Renal pelvis (tissue), 4 donors: ENCODE measurements around the gene ISG20. TPM values are rescaled to one million over a fixed set of nuclear protein-coding genes. Genes with fewer than 3 reads are reported as not detected.
A peak's percentile ranks its signal among the peaks of the same experiment; 100 is the strongest.
"Not testable (repeated sequence)": the region's sequence is repeated elsewhere in the genome, so short reads cannot be mapped to it uniquely, and the experiment has no call there.

Source experiments
- DNase-seq: peaks from one replicate; pipeline ENCODE4 v3.0.0-alpha.2; 2013
- polyA plus RNA-seq, 3 donors: library from polyadenylated mRNA; unstranded; fragments of 120-200 nt; gene quantifications; one replicate each; pipeline ENCODE4 v1.2.1, GENCODE V29; 2013; ENCODE audit not compliant: insufficient read length in 3 of 3

ISG20 gene
- polyA plus RNA-seq, 3 donors, result 0.90 to 1.6 (median 1.4) TPM

DNA sequence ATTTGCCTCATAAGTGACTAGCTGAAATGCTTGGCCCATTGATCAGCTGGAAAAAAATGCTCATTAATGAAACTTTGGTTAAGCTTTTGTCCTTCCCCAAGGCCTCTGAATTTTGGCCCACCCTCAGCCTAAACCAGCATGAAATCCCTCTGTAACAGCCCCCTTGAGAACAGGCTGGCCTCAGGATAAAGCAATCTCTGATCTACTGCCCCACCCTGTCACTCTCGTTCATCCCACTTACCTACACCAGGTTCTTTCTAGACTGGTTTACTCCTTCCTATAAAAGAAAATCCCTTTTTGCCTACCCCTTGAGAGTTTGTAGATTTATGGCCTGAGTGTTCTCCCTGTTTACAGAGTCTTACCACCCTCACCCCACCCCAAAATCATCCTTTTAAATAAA is 21.0 kb upstream of the ISG20 start:
- DNase-seq, result no peak

GRCh38 chr15:88618686-88619085 is 20.1 kb upstream of the ISG20 start:
- DNase-seq, result no peak

GRCh38 chr15:88619796-88620195 is 19.0 kb upstream of the ISG20 start:
- DNase-seq, result no peak

GRCh38 chr15:88620995-88621772 is 17.6 kb upstream of the ISG20 start, which contains the start of gene AEN:
TSS of gene AEN (plus strand) at chr15:88621340. CDS start at chr15:88626210, 4,870 bp downstream.
- DNase-seq, result peak; percentile 95

- no peak for DNase-seq
Measured at GRCh38 chr15:88621789-88622604, 16.8 kb upstream of the ISG20 start.

DNA sequence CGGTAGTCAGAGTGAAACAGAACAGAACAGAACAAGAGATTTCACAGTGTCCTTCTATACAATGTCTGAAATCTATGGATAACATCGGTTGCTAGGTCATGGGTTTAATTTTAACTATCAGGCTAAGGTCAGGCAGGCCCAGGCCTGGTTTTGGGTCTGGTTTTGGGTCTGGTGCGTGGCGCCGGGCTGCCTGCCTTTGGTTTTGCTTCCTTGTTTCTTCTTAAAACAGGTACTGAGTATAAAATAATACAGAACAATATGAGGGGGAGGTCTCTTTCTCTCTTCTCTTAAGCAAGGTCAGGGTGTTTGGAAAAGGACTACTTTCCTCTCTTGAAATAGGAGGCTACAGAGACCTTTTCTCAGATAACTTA is 16.2 kb upstream of the ISG20 start:
- DNase-seq, result no peak

DNA sequence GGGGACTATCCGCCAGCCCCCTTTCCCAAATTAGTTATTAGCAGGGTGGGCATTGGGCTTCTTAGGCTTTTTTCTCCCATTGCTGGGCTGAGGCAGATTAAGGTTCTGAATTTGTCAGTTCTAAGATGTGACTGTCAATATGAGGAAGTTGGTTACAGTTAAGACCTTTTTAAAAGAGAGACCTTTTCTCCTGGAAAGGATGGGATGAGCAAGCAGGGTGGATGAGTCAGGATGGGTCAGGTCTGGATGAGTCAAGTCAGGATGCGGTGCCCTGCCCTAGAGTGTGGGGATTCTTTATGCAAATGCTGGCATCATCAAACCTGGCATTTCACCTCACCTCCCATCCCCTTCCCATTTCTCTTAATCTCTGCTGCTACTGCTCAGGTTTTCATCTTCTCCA is 15.8 kb upstream of the ISG20 start:
- DNase-seq, result no peak

DNA sequence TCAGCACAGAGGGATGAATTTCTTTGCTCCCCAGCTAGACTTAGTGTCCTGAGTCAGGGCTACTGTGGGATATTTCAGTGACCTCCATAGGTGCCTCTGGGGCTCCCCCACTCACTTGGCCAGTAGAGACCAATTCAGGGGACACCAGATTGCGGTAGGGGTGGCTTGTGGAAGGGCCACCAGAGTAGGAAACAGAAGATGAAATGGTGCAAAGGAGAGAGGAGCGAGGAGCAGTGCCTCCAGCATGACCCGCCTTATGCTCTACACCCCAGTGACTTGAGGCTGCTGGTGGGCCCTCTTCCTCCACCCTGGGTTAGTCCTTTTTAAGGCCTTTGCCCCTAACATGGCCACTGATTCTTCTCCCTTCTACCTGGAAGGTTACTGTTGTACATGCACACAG is 15.2 kb upstream of the ISG20 start:
- DNase-seq, result no peak

DNA sequence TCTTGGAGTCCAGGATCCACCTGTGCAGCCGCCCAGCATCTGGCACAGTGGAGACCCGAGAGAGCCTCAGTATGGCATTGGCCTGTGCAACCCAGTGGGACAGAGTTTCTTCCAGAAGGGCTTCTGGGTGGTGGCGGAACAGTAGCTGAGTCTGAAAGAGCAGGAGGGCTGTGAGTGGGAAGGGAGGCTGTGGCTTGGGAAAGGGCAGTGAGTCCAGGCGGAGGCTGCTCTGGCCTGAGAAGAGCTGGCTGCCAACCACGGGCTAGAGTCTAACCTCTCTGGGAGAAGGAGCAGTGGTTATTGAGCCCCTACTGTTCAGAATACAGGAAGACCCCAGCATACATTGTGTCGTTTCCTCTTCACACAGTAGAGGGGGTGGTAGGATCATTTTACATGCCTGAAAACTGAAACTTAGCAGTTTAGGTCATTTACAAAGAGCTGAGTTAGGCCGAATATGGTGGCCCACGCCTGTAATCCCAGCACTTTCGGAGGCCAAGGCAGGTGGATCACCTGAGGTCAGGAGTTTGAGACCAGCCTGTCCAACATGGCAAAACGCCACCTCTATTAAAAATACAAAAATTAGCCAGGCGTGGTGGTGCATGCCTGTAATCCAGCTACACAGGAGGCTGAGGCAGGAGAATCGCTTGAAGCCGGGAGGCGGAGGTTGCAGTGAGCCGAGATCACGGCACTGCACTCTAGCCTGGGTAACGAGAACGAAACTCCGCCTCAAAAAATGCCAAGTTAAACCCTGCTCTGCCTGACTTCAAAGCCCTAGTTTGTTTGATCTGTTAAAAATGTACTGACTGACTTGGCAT is 14.5 kb upstream of the ISG20 start:
- peak; percentile 68 for DNase-seq

DNA sequence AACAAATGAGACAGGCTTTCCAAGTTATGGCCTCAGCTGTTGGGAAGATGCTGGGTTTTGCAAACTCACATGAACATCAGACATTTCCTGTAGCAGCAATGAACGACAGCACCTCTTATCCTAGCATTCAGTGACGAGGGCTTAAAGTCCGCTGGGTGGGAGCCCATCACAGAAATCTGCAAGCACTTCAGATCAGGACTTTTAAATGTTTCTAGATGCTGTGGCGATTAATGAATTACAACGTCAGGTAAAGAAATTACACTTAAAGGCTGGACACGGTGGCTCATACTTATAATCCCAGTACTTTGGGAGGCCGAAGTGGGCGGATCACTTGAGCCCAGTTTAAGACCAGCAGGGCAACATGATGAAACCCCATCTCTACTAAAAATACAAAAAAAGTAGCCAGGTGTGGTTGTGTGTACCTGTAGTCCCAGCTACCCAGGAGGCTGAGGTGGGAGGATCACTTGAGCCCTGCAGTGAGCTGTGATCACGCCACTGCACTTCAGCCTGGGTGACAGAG is 13.8 kb upstream of the ISG20 start:
- DNase-seq, result no peak

- no peak for DNase-seq
Measured at GRCh38 chr15:88625943-88626741, 12.7 kb upstream of the ISG20 start.

GRCh38 chr15:88627463-88627862 is 11.4 kb upstream of the ISG20 start:
- DNase-seq, result no peak

DNA sequence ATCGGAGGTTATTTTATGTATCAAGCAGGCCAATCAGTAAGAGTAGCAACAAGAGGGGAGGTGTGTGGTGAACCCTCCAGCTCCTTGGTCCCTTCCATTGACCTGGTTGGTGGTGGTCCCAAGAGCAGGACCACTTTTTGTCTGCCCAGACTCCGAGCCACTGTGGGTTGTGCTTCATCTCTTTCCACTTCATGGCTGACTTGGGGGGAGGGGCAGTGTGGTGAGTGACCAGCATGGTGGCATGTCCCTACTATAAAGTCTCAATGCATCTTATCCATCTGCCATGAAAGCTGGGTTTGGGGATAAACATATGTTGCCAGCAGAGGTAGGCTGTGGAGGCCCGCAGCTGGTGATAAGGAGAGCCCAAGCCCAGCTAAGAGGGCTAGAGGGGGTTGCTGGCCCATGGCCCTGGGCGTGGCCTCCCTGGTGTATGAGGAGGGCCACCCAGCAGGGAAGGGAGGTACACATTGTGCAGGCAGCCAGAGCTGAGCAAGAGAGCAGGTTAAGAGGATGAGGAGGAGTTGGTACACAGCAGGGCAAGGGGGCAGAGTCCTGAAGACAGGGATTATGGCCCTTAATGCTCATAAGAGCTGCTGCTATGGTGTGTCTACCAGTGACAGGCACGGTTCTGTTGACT is 10.7 kb upstream of the ISG20 start:
- DNase-seq, result no peak

- DNase-seq, result no peak
Measured at GRCh38 chr15:88629071-88629470, 9.7 kb upstream of the ISG20 start.

DNA sequence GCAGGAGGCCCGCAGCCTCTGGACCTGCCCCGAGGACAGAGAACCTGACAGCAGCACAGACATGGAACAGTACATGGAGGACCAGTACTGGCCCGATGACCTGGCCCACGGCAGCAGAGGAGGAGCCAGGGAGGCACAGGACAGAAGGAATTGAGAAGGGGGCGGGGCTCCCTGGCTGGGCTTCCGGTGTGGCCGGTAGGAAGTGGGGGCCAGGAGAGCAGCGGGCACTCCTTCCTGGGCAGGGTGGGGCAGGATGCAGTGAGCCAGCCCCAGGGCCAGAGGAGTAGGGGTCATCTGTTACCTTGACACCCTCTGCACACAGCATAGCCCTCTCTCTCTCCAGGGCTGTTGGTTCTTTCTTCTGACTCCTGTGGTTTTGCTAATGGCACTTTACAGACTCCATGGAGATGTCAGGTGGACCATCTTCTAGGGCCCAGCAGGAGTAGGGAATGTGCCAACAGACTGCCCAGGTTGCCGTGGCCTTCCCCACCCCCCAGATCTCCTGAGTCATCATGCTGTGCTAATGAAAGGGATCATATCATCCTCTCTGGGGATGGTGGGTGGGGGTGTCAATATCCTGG is 8.6 kb upstream of the ISG20 start:
- DNase-seq, result no peak

DNA sequence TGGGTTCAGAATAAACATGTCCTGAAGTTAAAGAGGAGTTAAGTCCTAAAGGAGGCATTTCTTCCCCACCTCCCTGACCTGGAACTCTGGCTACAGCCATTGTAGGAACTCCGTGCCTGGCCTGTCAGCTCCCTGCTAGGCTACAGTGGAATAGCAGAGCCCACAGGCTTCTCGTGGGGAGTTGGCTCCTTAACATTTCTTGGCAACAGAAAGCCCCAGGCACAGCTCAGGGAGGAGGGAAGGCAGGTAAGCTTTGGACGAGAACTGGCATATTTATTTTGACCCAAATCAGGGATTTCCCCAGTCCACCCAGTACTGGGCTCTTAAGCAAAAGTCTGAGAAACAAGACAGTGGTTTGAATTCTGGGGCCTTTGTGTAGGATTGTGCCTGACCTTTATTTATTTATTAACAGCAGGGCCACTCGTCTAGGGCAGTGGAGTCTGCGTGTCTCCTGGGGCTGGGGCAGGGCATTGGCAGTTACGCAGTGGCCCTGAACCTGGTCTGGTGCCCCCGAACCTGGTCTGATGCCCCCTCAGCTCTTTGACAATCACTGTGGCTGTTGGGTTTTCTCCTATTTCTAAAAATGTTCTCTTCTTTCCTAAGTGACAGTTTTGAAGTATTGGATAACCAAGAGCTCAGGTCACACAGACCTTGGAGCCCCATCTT is 7.9 kb upstream of the ISG20 start:
- no peak for DNase-seq

- DNase-seq, result no peak
Measured at GRCh38 chr15:88631464-88632028, 7.3 kb upstream of the ISG20 start.

DNA sequence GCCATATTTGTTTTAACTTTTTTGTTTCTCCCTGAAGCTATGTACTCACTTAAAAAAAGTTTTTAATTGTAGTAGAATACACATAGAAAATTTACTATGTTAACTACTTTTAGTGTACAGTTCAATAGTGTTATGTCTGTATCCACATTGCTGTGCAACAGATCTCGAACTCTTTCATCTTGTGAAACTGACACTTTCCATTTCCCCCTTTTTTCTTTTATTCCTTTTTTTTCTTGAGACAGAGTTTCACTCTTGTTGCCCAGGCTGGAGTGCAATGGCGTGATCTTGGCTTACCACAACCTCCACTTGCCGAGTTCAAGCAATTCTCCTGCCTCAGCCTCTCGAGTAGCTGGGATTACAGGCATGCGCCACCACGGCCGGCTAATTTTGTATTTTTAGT is 6.0 kb upstream of the ISG20 start:
- DNase-seq, result not testable (repeated sequence)

DNA sequence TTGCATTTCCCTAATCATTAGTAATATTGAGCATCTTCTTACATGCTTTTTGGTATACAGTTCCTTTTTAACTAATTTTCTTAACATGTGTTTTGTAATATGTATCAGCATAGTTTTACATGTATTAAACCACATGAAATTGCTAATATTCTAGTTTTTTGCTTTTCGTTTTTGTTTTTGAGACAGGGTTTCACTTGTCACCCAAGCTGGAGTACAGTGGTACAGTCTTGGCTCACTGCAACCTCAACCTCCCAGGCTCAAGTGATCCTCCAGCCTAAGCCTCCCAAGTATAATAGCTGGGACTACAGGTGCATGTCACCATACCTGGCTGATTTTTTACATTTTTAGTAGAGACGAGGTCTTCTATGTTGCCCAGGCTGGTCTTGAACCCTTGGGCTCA is 4.4 kb upstream of the ISG20 start:
- no peak for DNase-seq
